Mesendoderm (in vitro differentiated cells): Measurements from ENCODE around the gene EARS2.
"Not testable (repeated sequence)": the region's sequence is repeated elsewhere in the genome, so short reads cannot be mapped to it uniquely, and the experiment has no call there.

ENCODE experiments used
- DNase-seq: peaks from one replicate; pipeline ENCODE4 v3.0.0; 2013
- H2AK5ac ChIP-seq: 2 replicates; pipeline ENCODE4 v1.6.1; 2013; ENCODE audit warnings: low read length, inconsistent platforms
- H2BK120ac ChIP-seq: 2 replicates; pipeline ENCODE4 v1.6.1; 2013; ENCODE audit warnings: low read depth, mild to moderate bottlenecking, low read length, moderate library complexity, mixed read lengths
- H2BK15ac ChIP-seq: replicated peaks from 2 replicates; pipeline ENCODE4 v1.6.1; 2013; ENCODE audit warnings: low read depth, mild to moderate bottlenecking, moderate library complexity
- H2BK5ac ChIP-seq: 2 replicates; pipeline ENCODE4 v1.6.1; 2013; ENCODE audit warnings: low read length, inconsistent platforms
- H3K18ac ChIP-seq: 2 replicates; pipeline ENCODE4 v1.6.1; 2013; ENCODE audit warnings: mild to moderate bottlenecking, low read length, mixed read lengths
- H3K23ac ChIP-seq: one replicate; pipeline ENCODE4 v1.6.1; 2013; ENCODE audit warnings: low read length
- H3K27ac ChIP-seq: 2 replicates; pipeline ENCODE4 v1.5.1; 2013; ENCODE audit warnings: low read depth, mild to moderate bottlenecking, inconsistent platforms, low read length, moderate library complexity
- H3K27me3 ChIP-seq: 2 replicates; pipeline ENCODE4 v1.6.1; 2013; ENCODE audit warnings: low read length, control low read depth, mild to moderate bottlenecking, inconsistent platforms; ENCODE audit not compliant: insufficient read depth, poor library complexity
- H3K36me3 ChIP-seq: 2 replicates; pipeline ENCODE4 v1.6.1; 2013; ENCODE audit warnings: low read length, inconsistent platforms; ENCODE audit not compliant: control insufficient read depth, insufficient read depth
- H3K4ac ChIP-seq: one replicate; pipeline ENCODE4 v1.6.1; 2013; ENCODE audit warnings: low read depth, mild to moderate bottlenecking, low read length, moderate library complexity
- H3K4me1 ChIP-seq: 2 replicates; pipeline ENCODE4 v1.6.1; 2013; ENCODE audit warnings: low read depth, low read length, inconsistent platforms; ENCODE audit not compliant: control insufficient read depth
- H3K4me2 ChIP-seq: 2 replicates; pipeline ENCODE4 v1.6.1; 2013; ENCODE audit warnings: low read length
- H3K4me3 ChIP-seq: 2 replicates; pipeline ENCODE4 v1.5.1; 2013; ENCODE audit warnings: mild to moderate bottlenecking, low read length
- H3K56ac ChIP-seq: one replicate; pipeline ENCODE4 v1.6.1; 2013; ENCODE audit warnings: low read length
- H3K79me1 ChIP-seq: 2 replicates; pipeline ENCODE4 v1.6.1; 2013; ENCODE audit warnings: low read length, inconsistent platforms
- H3K79me2 ChIP-seq: 2 replicates; pipeline ENCODE4 v1.6.1; 2013; ENCODE audit warnings: mild to moderate bottlenecking, low read length; ENCODE audit not compliant: control insufficient read depth, insufficient read depth
- H3K9ac ChIP-seq: 2 replicates; pipeline ENCODE4 v1.6.1; 2013; ENCODE audit warnings: low read length, inconsistent platforms
- H4K5ac ChIP-seq: one replicate; pipeline ENCODE4 v1.6.1; 2013; ENCODE audit warnings: low read length
- H4K8ac ChIP-seq: one replicate; pipeline ENCODE4 v1.6.1; 2013; ENCODE audit warnings: low read depth, mild to moderate bottlenecking, control low read depth, low read length, moderate library complexity
- WGBS: extraction: QIAGEN DNeasy Blood & Tissue Kit; methylation state at CpG from one replicate; pipeline ENCODE4 v1.1.7; 2013; ENCODE audit warnings: low lambda C conversion rate, missing lambda C conversion rate; ENCODE audit not compliant: insufficient coverage; ENCODE audit errors: extremely low coverage; 5-methylcytosine and 5-hydroxymethylcytosine counted together

Gene EARS2

DNA sequence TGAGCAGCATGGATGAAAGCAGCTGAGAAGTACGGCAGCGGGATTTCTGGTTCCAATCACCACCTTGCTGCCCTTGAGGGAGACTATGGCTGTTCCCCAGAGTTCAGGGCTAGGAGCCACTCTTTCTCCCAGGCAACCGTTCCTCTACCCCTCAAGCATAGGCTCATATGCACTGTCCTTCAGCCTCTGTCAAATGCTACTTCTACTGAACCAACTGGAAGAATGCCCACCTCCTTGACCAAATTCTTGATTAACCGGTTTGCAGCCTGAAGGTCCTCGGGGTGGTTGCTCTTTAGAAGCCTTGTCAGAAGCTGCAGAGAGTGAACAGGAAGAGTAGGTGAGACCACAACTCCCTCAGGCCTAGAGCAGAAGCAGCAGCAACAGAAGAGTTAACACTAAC lies 70.7 kb downstream of the EARS2 start:
- H3K9ac ChIP-seq: no peak overlapping the region
- no peak overlapping the region for H3K18ac ChIP-seq
- peaks cover 28% of the 10 kb centered on the region for H3K36me3 ChIP-seq
- no peaks in the 10 kb centered on the region for H3K79me2 ChIP-seq
- H4K8ac ChIP-seq: no peak overlapping the region
- H2BK120ac ChIP-seq: no peak overlapping the region
- no peak overlapping the region for H2AK5ac ChIP-seq
- no peak overlapping the region for H3K27ac ChIP-seq
- no CpG with 5 or more reads among the region's 5 CpGs for WGBS
- no peak overlapping the region for H3K23ac ChIP-seq
- H3K4me3 ChIP-seq: no peak overlapping the region
- no peak overlapping the region for H2BK5ac ChIP-seq
- H4K5ac ChIP-seq: no peak overlapping the region
- no peak overlapping the region for H3K56ac ChIP-seq
- no peaks in the 10 kb centered on the region for H3K4me1 ChIP-seq
- H3K4me2 ChIP-seq: no peak overlapping the region
- no peaks in the 10 kb centered on the region for H3K79me1 ChIP-seq
- H3K27me3 ChIP-seq: no peaks in the 10 kb centered on the region
- no peak overlapping the region for H3K4ac ChIP-seq
- no peak overlapping the region for H2BK15ac ChIP-seq
- no peak for DNase-seq

DNA sequence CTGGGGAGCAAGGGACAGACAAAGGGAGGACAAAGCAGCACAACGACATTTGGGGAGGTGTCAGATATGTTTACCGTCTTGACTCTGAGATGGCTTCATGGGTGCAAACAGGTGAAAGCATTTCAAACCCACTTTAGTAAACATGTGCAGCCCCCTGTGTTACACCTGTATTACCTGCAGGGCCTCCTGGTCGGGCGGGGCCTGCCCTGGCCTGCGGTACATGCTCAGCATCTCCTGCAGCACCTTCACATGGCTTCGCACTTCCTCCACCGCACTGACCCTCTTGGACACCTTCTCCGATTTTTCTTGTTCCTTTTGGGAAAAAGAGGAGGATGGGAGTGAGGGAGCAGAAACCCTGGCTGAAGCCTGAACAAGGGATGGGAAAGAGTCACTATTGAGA lies 71.3 kb downstream of the EARS2 start:
- Histone ChIP-seq H2BK120ac (no peak overlapping the region), H3K4me3 (no peak overlapping the region), H3K56ac (no peak overlapping the region), H4K5ac (no peak overlapping the region), H3K9ac (no peak overlapping the region), H2BK15ac (no peak overlapping the region), H3K36me3 (peaks cover 28% of the 10 kb centered on the region), H3K27ac (no peak overlapping the region), H3K79me2 (no peaks in the 10 kb centered on the region), H3K18ac (no peak overlapping the region), H3K4me2 (no peak overlapping the region), H3K4ac (no peak overlapping the region), H3K27me3 (no peaks in the 10 kb centered on the region), H3K79me1 (no peaks in the 10 kb centered on the region), H3K4me1 (no peaks in the 10 kb centered on the region), H2AK5ac (no peak overlapping the region), H2BK5ac (no peak overlapping the region), H3K23ac (no peak overlapping the region), H4K8ac (no peak overlapping the region)
- no peak for DNase-seq
- WGBS: no CpG with 5 or more reads among the region's 8 CpGs

DNA sequence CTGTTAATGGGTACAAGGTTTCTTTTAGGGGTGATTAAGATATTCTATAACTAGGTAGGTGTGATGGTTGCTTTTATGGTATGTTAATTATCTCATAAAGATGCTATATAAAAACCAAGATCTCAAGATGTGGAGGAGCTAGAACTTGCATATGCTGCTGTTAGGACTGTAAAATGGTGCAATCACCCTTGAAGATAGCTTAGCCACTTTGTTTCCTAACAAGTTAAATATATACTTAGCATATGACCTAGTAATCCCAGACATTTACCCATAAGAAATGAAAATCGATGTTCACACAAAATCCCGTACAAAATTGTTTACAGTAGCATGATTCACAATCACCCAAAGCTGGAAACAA lies 71.9 kb downstream of the EARS2 start:
- H3K79me2 ChIP-seq: no peaks in the 10 kb centered on the region
- H2BK120ac ChIP-seq: no peak overlapping the region
- no peak overlapping the region for H2AK5ac ChIP-seq
- H3K27ac ChIP-seq: no peak overlapping the region
- H3K9ac ChIP-seq: no peak overlapping the region
- no peaks in the 10 kb centered on the region for H3K27me3 ChIP-seq
- no peak overlapping the region for H3K23ac ChIP-seq
- no peak for DNase-seq
- WGBS: no CpG with 5 or more reads among the region's 2 CpGs
- no peak overlapping the region for H3K4me3 ChIP-seq
- no peak overlapping the region for H3K56ac ChIP-seq
- no peak overlapping the region for H4K5ac ChIP-seq
- H2BK5ac ChIP-seq: no peak overlapping the region
- H4K8ac ChIP-seq: no peak overlapping the region
- H3K4ac ChIP-seq: no peak overlapping the region
- H3K79me1 ChIP-seq: no peaks in the 10 kb centered on the region
- no peak overlapping the region for H3K4me2 ChIP-seq
- H3K36me3 ChIP-seq: peaks cover 31% of the 10 kb centered on the region
- no peaks in the 10 kb centered on the region for H3K4me1 ChIP-seq
- H2BK15ac ChIP-seq: no peak overlapping the region
- no peak overlapping the region for H3K18ac ChIP-seq

DNA sequence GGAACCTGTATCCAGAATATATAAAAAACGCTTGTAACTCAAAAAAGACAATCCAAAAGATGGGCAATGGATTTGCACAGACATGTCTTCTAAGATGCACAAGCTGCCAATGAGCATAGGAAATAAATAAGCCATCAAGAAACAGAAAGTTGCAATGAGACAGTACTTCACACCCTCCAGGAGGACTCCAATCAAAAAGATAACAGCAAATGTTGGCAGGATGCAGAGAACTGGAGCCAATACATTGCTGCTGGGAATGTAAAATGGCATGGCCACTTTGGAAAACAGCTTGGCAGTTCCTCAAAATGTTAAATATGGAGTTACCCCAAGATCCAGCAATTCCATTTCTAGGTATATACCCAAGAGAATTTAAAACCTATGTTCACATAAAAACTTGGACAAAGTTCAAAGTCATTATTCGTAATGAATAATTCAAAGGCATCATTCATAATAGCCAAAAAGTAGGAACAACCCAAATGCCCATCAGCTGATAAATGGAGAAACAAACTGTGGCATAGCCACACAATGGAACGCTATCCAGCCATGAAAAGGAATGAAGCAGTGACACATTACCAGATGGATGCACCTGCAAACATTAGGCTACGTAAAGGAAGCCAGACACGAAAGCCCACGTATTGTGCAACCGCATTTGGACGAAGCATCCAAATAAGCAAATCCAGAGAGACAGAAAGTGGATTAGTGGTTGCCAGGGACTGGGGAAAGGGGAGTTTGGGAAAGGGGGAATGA lies 72.5 kb downstream of the EARS2 start:
- no peaks in the 10 kb centered on the region for H3K4me1 ChIP-seq
- H3K23ac ChIP-seq: no peak overlapping the region
- no peak overlapping the region for H3K56ac ChIP-seq
- no peak overlapping the region for H2BK120ac ChIP-seq
- no CpG with 5 or more reads among the region's 8 CpGs for WGBS
- H4K5ac ChIP-seq: no peak overlapping the region
- H3K79me1 ChIP-seq: no peaks in the 10 kb centered on the region
- no peaks in the 10 kb centered on the region for H3K27me3 ChIP-seq
- no peak overlapping the region for H3K27ac ChIP-seq
- H3K9ac ChIP-seq: no peak overlapping the region
- no peak overlapping the region for H3K4me2 ChIP-seq
- no peak overlapping the region for H3K4me3 ChIP-seq
- no peak overlapping the region for H4K8ac ChIP-seq
- peaks cover 36% of the 10 kb centered on the region for H3K36me3 ChIP-seq
- H2AK5ac ChIP-seq: no peak overlapping the region
- no peak overlapping the region for H2BK5ac ChIP-seq
- H3K18ac ChIP-seq: no peak overlapping the region
- no peak overlapping the region for H2BK15ac ChIP-seq
- no peak overlapping the region for H3K4ac ChIP-seq
- DNase-seq: no peak
- no peaks in the 10 kb centered on the region for H3K79me2 ChIP-seq

DNA sequence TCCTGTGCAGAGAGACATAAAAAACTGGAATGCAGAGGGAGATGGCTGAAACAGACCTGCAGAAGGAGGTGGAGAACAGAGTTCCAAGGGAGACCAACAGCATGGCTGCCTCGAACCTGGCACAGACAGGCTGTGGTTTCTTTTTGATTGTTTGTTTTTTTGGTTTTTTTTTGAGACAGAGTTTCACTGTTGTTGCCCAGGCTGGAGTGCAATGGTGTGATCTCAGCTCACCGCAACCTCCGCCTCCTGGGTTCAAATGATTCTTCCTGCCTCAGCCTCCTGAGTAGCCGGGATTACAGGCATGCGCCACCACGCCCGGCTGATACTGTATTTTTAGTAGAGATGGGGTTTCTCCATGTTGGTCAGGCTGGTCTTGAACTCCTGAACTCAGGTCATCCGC lies 73.7 kb downstream of the EARS2 start:
- not testable (repeated sequence) for H2BK15ac ChIP-seq, H3K4me1 ChIP-seq, H3K56ac ChIP-seq, H4K8ac ChIP-seq, H3K79me1 ChIP-seq, H2AK5ac ChIP-seq, H3K9ac ChIP-seq, H3K18ac ChIP-seq, H3K27me3 ChIP-seq, DNase-seq, H3K23ac ChIP-seq, H3K79me2 ChIP-seq, H3K4me2 ChIP-seq, H2BK5ac ChIP-seq, H3K4me3 ChIP-seq, H3K27ac ChIP-seq, H4K5ac ChIP-seq, H3K4ac ChIP-seq, H2BK120ac ChIP-seq
- no CpG with 5 or more reads among the region's 8 CpGs for WGBS
- peaks cover 43% of the 10 kb centered on the region for H3K36me3 ChIP-seq

DNA sequence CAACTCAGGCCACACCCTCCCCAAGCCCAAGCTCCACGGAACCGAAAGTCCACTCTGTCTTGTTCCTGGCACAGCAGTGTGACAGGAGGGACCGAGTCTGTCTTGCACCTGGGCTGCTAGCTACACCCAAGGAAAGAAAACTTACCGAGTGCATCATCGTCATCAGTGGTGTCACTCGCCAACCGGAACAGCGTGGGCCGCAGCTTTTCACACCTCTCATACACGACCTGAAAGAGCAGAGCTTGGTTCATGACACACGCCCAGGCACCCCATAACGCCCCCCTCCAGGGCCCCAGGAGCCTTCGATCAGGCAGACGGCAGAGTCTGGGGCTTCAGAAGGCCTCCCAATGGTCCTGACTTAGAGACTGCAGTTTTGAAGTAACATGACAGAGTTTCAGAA lies 74.4 kb downstream of the EARS2 start:
- no peak overlapping the region for H4K5ac ChIP-seq
- H4K8ac ChIP-seq: no peak overlapping the region
- H3K79me2 ChIP-seq: no peaks in the 10 kb centered on the region
- H3K27me3 ChIP-seq: no peaks in the 10 kb centered on the region
- H3K79me1 ChIP-seq: no peaks in the 10 kb centered on the region
- H3K36me3 ChIP-seq: peaks cover 42% of the 10 kb centered on the region
- no peak overlapping the region for H3K56ac ChIP-seq
- H2AK5ac ChIP-seq: no peak overlapping the region
- no peaks in the 10 kb centered on the region for H3K4me1 ChIP-seq
- no peak overlapping the region for H3K4me3 ChIP-seq
- no peak overlapping the region for H2BK120ac ChIP-seq
- no peak overlapping the region for H2BK5ac ChIP-seq
- H3K23ac ChIP-seq: no peak overlapping the region
- DNase-seq: no peak
- no peak overlapping the region for H3K27ac ChIP-seq
- no peak overlapping the region for H3K18ac ChIP-seq
- no peak overlapping the region for H3K4me2 ChIP-seq
- no CpG with 5 or more reads among the region's 14 CpGs for WGBS
- no peak overlapping the region for H2BK15ac ChIP-seq
- H3K9ac ChIP-seq: no peak overlapping the region
- no peak overlapping the region for H3K4ac ChIP-seq
